Ishikawa (cell line): ENCODE data around the gene VWC2.

Experiments
- EGR1 ChIP-seq: IDR thresholded peaks from 2 replicates; pipeline ENCODE4 v1.6.1; 2012
- EP300 ChIP-seq: IDR thresholded peaks from 2 replicates; pipeline ENCODE4 v1.6.1; 2012; ENCODE audit warnings: borderline replicate concordance
- MAX ChIP-seq: IDR thresholded peaks from 2 replicates; pipeline ENCODE4 v1.6.1; 2012
- NFIC ChIP-seq: IDR thresholded peaks from 2 replicates; pipeline ENCODE4 v1.6.1; 2012
- RAD21 ChIP-seq: IDR thresholded peaks from 2 replicates; pipeline ENCODE4 v1.6.1; 2012; ENCODE audit warnings: low read depth

GRCh38 chr7:49797987-49798660, 24.7 kb downstream of the VWC2 start:
- TF ChIP-seq MAX = no peak
- no peak for TF ChIP-seq RAD21
- TF ChIP-seq EP300 = no peak
- no peak for TF ChIP-seq EGR1
- no peak for TF ChIP-seq NFIC
